ENCODE results near the gene TOMM70.

TOMM70 gene

DNA sequence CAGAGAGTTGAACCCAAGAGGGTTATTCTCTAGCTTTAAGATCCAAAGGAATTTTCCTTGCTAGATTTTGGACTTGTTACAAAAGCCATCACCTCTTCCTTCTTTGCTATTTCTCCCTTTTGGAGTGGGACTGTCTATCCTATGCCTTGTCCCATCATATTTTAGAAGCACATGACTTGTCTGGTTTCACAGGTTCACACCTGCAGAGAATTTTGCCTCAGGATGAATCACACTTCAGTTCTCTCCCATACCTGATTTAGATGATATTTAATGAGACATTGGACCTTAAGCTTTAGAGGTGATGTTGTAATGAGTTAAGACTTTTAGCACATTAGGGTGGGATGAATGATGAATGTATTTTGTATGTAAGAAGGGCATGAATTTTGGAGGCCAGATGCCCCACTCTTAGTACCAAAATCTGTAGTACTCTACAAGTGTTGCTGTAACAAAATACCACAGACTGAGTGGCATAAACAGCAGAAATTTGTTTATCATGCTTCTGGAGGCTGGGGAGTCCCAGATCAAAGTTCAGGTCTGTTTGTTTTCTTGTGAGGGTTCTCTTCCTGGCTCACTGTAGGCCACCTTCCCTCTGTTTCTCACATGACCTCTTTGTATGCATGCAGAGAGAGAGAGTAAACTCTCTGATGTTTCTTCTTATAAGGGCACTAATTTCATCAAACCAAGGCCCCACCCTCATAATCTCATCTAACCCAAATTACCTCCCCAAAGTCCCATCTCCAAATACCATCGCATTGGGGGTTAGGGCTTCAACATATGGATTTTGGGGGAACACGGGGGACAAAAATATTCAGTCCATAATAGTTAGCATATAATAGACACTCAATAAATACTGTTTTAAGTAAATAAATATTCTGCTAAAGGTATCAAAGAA is 10.4 kb upstream of the TOMM70 start:
- no peak for DNase-seq (ENCODE audit: low read depth in 2 of 2)

DNA sequence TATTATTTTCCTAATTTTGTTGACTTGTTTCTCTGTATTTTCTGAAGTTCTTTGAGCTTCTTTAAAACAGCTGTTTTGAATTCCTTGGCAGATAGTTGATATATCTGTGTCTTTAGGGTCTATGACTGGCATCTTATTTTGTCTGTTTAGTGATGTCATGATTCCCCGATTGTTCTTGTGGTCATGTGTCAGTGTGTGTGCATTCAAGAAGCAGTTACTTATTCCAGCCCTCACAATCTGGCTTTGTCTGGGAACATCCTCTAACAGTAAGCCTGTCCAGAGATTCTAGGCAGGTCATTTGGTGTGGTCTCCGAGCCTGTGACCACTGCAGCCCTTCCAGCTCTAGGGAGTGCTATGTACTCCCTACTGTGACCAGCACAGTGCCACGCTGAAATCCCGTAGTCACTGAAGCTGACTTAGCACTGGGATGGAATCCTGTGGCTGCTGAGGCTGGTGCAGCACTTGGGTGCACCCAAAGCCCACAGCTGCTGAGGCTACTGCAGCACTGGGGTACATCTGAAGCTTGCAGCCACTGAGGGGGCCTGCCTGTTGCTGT is 7.2 kb upstream of the TOMM70 start:
- no peak for DNase-seq (ENCODE audit: low read depth in 2 of 2)

DNA sequence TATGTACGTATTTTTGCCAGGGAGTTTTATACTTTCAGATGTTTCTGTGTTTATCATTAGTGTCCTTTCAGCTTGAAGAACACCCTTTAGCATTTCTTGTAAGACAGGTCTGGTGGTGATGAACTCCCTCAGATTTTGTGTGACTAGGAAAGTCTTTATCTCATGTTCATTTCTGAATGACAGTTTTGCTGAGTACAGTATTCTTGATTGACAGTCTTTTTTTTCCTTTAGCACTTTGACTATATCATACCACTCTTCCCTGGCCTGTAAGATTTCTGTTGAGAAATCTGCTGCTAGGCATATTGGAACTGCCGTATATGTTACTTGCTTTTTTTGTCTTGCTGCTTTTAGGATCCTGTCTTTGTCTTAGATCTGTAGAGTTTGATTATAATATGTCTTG is 6.3 kb upstream of the TOMM70 start:
- no peak for DNase-seq (ENCODE audit: low read depth in 2 of 2)

DNA sequence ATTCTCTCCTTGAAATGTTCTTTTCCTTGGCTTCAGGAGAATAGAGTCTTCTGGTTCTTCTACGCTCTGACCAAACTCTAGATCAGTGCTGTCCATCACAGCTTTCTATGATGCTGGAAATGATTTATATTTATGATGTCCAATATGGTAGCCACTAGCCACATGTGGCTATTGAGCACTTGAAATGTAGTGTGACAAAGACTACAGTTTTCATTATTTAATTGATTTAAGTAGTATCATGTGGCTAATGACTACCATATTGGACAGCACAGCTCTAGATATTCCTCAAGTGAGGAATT is 3.3 kb upstream of the TOMM70 start:
- no peak for DNase-seq (ENCODE audit: low read depth in 2 of 2)

DNA sequence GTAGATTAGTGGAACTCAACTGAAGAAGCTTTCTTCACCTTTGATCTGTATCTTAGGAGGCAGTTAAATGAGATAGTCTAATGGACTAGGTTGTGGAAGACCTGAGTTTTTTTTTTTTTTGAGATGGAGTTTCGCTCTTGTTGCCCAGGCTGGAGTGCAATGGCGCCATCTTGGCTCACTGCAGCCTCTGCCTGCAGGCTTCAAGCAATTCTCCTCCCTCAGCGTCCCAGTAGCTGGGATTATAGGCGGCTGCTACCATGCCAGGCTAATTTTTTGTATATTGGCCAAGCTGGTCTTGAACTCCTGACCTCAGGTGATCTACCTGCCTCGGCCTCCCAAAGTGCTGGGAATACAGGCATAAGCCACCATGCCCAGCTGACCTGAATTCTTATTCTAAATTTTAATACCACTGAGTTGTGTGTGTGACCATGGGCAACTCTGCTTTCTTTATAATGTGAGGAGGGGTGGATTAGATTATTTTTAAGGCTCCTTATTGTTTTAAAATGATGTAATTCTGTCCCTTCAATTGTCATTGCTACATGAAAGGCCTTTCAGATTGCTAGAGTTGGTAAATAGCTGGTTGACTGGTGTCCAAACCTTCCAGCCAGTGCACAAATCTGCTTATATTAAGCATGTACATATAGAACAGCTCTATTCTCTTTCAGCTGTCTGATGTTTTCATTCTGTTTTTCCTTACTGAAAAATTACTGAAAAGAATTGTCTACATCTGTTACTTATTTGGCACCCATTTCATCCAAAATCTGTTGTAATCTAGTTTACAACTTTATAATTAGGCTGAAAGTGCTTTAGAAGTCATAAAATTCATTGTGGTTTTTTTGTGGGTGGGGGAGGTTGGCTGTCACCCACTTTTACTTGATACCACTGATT is 2.7 kb upstream of the TOMM70 start:
- DNase-seq (ENCODE audit: low read depth in 2 of 2) = no peak

DNA sequence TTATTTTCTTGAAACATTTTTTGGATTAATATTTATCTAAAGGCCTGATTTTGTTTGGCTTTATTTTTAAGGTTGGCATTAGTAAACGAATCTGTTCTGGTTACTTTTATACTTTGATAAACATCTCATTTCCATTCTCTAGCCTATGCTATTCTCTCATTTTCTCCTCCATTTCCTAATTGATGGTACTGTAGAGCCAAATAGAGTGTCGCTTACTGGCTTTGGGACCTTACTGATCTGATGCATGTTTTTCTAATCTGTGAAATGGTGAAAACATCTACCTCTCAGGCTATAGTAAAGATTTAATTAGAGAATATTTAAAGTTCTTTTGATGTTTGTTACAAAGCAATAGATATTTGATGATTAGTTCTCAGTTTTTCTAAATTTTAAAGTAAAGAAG is 2.0 kb upstream of the TOMM70 start:
- DNase-seq (ENCODE audit: low read depth in 2 of 2) = no peak

DNA sequence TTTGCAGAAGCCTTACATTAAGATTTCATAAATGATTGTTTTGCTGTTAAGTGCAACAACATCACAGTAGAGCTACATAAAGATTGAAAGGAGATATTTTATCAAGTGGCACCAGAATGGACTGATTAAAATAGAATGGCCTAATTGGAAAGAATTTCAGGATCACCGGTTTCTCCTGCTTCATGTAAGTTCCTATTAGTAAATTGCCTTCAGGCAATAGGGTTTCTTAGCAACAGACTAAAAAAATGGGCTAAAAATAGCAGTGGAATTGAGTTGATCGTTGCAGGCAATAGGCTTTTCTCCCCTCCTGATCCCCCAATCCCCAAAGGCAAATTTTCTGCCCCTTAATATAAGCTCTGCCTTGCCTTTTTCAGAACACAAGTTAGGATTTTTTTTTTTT is 1.4 kb upstream of the TOMM70 start:
- DNase-seq (ENCODE audit: low read depth in 2 of 2) = no peak

DNA sequence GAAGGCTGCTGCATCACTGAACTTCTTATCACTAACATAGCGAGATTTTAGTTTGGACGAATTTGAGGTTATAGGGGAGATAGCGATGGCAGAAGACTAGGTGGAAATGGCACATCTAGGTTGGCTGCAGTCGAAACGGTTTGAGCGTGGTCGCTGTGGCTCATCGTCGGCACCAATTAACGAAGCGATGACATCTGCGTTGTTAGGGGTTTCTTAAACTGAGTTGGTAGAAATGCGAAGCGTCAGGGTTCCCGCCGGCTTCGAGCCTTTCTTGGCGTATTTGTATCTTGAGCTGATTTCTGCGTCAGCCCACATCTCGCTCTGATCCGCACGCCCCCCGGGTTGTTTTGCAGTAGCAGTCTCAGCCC is 769 bp upstream of the TOMM70 start:
- DNase-seq (ENCODE audit: low read depth in 2 of 2) = peak in 1 of 2 donors; percentile 12

DNA sequence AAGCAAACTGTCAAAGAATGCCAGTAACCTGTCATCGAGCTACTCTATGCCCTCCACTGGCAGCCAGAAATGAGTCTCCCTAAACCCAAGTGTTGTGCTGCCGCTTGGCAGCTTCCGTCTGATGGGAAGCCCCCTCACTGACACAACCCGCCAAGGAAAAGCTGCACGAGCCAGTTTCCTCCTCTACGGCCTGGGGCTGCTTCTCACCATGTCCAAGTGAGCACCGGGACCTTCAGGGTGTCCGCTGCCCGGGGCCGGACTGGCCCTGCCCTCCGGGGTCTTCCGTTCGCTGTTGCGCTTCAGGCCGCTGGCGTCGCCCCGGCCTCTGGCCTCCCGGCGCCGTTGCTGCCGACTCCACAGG is 490 bp downstream of the TOMM70 start:
- DNase-seq (ENCODE audit: low read depth in 2 of 2) = peak in 1 of 2 donors; percentile 12

DNA sequence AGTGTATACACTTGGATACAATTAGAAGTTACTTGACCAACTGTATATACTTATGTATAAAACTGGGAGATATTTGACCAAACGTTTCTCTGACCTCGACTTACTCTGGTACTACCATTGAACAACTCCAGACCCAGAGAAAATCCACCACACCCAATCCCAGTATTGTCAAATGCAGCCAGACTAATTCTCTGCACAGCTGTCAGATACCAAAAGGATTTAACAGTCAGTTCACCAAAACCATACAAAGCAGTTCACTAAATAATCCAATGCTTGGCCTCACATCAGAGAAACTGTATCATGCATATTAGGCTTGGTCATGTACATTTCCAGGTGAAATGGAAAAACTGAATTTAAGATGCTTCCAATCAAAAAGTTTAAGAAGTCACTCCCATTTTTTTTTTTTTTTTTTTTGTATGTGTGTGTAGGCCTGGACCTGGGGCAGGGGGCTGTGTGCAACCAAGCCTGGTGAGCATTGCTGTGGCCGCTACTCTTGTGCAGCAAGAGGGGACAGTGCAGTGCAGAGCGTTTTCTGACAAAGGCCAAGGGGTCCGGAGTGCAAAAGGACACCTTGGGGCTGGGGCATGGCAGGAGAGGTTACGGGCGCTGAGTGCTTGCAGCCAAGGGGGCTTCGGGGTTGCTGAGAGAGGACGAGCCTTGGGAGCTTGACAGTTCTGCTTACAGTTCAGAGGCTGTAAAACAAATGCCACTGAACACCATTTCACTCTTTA is 1.4 kb downstream of the TOMM70 start:
- DNase-seq (ENCODE audit: low read depth in 2 of 2) = no peak

DNA sequence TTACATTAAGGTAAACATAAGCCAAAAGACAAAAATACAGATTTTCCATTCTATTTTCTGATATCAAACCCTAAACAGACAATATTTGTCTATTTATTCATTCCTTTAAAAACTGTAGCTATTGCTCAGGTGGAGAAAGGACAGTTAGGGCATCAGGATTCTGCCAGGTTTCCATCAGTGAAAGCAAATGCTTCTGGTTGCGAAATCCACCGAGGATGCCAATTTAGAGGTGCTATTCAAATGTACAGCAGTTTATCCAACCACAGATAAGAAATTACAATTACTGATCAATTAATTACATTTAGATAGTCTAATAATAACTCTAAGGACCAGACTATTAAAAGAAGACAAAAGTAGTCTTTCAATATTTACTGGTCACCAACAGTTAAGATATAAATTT is 3.9 kb downstream of the TOMM70 start:
- no peak for DNase-seq (ENCODE audit: low read depth in 2 of 2)

DNA sequence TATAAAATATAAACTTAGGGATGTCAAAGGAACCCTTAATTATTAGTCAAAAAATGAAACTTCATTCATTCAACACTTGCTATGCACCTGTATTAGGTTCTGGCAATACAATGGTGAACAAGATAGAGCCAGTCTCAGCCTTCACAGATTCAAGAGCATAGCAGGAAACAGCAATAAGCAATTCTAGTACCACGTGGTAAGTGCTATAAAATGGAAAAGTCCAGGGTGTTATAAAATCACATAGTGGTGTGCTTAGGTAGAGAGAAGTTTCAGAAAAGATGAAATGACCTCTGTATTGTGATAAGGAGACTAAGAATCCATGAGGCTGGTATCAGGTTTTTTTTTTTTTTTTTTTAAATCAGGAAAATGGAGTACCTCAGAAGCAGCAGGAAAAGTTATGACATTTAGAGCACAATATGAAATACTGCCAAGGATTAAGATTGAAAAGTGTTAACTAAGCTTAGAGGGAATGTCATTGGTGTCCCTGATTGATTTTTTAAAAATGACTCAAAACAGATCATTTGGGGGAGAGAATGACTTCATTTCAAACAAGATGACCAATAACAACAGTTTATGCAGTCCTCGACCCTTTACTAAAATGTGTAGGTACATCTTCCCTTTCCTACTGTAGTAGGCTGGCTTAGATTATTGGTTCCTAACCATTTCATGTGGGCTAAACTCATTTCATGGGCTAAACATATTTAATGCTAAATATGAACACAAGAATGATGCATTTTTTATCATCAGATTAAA is 5.0 kb downstream of the TOMM70 start:
- no peak for DNase-seq (ENCODE audit: low read depth in 2 of 2)

DNA sequence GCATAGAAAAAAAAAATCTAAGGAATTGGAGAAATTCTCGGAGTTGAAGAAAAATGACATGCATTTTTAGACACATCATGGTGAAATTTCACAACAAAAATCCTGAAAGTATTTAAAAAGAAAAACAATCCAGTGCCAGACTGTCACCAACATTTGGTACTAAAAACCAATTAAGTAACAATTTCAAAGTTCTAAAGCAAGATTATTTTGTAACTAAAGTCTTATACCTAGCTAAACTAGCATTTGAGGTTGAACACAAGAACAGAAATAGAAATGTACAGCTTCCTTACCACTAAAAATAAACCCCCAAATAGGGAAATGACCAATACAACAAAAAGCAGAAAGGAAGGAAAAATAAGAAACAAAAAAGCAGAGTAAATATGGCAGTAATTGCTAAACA is 11.9 kb downstream of the TOMM70 start:
- DNase-seq (ENCODE audit: low read depth in 2 of 2) = no peak

DNA sequence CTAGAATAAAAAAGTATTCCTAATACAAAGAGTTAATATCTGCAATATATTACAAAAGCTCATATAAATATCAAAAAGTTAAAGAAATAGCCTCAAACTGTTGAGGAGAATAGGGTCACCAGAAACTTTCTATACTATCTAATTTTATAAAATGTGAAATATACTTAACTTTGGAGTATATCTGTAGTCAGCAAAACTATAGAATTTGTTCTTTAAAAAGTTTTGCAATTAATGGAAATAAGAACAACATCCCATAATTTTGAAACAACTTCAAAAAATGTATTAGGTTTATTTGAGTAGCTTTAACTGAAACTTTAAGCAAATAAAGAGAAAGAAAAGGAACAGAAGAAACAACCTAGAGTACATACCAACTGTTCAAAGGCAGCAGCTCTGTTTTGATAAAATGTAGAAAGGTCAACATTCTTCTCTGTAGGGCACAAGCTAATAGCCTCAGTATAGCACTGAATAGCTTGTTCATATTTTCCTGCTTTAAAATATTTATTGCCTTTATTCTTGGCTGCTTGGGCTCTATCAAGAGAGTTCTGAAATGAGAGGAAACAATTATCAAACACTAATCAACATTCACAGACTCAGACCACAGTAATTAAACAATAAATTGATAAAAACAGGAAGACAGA is 14.3 kb downstream of the TOMM70 start:
- no peak for DNase-seq (ENCODE audit: low read depth in 2 of 2)

DNA sequence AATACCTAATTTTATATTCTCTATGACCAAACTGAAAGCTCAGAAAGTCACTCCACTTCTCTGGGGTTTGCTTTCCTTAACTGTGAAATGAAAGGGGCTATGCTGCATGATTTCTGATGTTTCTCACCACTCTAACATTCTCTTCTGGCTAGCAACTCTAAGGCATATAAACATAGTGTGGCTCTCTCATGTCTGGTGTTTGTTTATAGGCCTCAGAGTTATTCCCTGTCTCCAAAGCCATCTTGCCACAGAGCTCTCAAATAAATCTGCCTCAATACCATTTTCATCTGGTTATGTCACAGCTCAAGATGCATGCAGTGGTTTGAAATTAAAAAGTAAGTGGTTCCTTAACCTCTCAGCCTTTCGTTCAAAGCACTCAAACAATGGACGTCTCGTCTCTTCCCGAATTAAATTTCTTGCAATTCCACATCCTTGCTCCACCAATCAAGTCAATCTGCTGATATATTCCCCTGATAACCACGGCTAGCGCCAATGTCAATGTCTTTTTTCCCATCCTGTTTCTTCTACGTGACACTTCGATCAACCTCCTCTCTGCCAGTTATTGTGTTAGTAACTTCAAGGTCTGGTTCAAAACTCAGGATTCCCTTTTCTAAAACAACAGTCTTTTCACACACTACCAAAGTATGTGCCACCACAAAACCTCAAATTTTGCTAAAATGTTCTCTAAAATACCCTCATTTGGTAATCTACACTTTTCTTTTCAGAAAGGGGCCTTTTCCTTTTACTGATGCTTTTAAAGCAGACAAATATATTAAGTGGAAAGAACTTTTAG is 16.0 kb downstream of the TOMM70 start:
- DNase-seq (ENCODE audit: low read depth in 2 of 2) = no peak

DNA sequence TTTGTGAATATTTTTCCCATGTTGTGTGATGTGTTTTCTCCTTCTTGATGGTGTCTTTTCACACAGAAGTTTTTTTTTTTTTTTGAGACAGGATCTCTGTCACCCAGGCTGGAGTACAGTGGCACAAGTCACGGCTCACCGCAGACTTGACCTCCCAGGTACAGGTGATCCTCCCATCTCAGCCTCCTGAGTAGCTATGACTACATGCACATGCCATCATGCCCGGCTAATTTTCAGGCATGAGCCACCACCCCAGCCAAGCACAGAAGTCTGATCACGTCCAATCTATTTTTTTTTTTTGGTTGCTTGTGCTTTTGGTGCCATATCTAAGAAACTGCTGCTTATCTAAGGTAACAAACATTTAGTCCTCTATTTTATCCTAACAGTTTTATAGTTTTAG is 24.6 kb downstream of the TOMM70 start:
- no peak for DNase-seq (ENCODE audit: low read depth in 2 of 2)

DNA sequence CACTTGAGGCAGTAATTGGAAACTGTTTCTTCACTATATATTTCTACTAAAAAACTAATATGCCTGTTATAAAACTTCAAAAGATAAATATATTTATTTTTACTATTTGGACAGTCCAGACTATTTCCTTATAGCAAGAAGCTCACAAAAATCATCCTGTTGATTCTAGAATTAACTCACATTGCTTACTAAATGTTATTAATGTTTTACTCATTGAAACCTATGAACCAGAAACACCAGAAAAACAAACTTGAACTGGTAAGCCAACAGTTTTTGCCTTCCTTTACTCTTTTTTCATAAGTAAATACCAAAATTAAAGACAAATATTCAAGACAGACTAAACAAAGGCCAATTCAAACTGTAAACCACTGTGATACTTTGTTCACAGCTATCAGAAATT is 26.4 kb downstream of the TOMM70 start:
- no peak for DNase-seq (ENCODE audit: low read depth in 2 of 2)

DNA sequence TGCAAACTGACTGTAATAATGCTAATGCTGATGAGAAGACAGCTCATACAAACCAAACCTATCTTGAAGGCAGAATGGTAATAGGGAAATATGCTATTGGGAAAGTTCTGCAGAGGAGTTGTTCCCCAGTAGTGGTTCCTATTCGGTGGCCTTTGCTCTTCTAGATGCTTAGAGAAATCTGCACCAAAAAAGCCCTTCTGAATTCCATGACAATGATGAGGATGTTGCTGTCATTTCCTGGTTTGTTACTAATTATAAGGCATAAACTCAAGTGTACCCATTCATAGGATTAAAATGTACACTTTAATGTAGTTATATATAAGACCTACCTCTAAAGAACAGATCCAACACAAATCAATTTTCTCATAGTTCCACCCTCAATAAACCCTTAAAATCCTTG is 30.1 kb downstream of the TOMM70 start:
- no peak for DNase-seq (ENCODE audit: low read depth in 2 of 2)

DNA sequence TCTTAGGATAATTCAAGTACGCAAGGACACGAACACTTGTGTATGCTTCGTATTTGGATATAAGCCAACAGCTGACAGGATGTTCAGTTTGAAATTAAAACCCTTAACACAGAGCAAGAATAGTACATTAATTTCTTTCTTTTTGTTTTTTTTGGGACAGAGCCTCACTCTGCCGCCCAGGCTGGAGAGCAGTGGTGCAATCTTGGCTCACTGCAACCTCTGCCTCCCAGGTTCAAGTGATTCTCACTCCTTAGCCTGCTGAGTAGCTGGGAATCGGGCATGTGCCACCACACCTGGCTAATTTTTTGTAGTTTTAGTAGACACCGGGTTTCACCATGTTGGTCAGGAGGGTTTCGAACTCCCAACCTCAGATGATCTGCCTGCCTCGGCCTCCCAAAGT is 32.4 kb downstream of the TOMM70 start:
- no peak for DNase-seq (ENCODE audit: low read depth in 2 of 2)

DNA sequence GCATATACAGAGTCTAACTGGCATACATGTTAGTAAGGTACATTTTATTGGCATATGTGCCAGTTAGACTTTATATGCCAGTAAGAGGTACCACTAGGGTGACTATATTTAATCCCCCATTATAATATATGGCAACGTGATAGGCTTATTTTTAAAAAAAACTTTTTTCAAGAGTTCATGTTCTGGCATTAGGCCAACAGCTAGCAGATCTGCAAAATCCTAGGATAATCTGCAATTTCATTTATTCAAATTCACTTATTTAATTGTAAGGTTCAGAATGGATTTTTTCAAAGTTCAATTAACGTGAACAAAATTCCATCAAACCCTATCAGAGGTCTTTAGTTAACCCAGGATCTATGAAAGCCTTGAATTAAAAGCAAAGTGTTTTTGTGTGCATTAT is 34.5 kb downstream of the TOMM70 start:
- DNase-seq (ENCODE audit: low read depth in 2 of 2) = no peak
